ENCODE measurements around the gene XAGE3.
"Not testable (repeated sequence)": the region's sequence is repeated elsewhere in the genome, so short reads cannot be mapped to it uniquely, and the experiment has no call there.

DNA sequence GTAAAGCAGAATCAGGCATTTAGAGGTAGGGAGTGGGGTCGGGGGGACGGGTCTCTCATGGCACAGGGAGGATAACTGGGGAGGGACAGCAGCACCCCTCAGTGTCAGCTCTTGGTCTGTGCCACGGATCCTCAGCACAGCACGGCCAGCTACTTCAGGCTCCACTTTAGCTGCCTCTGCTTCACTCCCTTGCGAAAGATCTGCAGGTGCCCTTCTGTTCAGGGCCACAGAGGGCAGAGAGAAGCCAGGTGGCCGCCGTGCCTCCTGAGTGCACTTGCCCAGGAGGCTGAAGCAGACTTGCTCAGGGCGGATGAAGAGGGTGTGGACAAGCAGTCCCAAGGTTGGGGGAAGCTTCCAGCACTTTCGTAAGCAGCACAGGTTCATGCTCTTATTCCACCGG, 19.6 kb upstream of the XAGE3 start:
- TF ChIP-seq, protein P1, sequence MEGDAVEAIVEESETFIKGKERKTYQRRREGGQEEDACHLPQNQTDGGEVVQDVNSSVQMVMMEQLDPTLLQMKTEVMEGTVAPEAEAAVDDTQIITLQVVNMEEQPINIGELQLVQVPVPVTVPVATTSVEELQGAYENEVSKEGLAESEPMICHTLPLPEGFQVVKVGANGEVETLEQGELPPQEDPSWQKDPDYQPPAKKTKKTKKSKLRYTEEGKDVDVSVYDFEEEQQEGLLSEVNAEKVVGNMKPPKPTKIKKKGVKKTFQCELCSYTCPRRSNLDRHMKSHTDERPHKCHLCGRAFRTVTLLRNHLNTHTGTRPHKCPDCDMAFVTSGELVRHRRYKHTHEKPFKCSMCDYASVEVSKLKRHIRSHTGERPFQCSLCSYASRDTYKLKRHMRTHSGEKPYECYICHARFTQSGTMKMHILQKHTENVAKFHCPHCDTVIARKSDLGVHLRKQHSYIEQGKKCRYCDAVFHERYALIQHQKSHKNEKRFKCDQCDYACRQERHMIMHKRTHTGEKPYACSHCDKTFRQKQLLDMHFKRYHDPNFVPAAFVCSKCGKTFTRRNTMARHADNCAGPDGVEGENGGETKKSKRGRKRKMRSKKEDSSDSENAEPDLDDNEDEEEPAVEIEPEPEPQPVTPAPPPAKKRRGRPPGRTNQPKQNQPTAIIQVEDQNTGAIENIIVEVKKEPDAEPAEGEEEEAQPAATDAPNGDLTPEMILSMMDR (IDR thresholded peaks at IDR 0.05) = not testable (repeated sequence)
- TF ChIP-seq POLR2A (IDR thresholded peaks at IDR 0.05) = not testable (repeated sequence)

Data from suprapubic skin (tissue), 3 donors.